IPS DF 6.9 (cell line): ENCODE data around the gene CERKL.

Experiments
- DNase-seq: peaks from one replicate; pipeline ENCODE4 v3.0.0-alpha.2; 2013; ENCODE audit warnings: low read depth, low spot score
- H3K27ac ChIP-seq: one replicate; pipeline ENCODE4 v1.5.1; 2013; ENCODE audit warnings: low read length, control low read depth
- H3K27me3 ChIP-seq: 2 replicates; pipeline ENCODE4 v1.6.1; 2013; ENCODE audit warnings: mild to moderate bottlenecking, low read length; ENCODE audit not compliant: control insufficient read depth, insufficient read depth
- H3K36me3 ChIP-seq: 2 replicates; pipeline ENCODE4 v1.6.1; 2013; ENCODE audit warnings: low read length; ENCODE audit not compliant: control insufficient read depth, insufficient read depth
- H3K4me1 ChIP-seq: 2 replicates; pipeline ENCODE4 v1.6.1; 2013; ENCODE audit warnings: low read length; ENCODE audit not compliant: control insufficient read depth, insufficient read depth
- H3K4me3 ChIP-seq: 2 replicates; pipeline ENCODE4 v1.5.1; 2013; ENCODE audit warnings: mild to moderate bottlenecking, low read length
- H3K9me3 ChIP-seq: 2 replicates; pipeline ENCODE4 v1.6.1; 2013; ENCODE audit warnings: low read length, inconsistent platforms; ENCODE audit not compliant: control insufficient read depth, insufficient read depth
- WGBS: extraction: QIAGEN DNeasy Blood & Tissue Kit; methylation state at CpG from one replicate; pipeline ENCODE4 v1.1.7; 2013; ENCODE audit warnings: mixed read lengths, missing lambda C conversion rate; ENCODE audit not compliant: insufficient read length, insufficient coverage; 5-methylcytosine and 5-hydroxymethylcytosine counted together

The CERKL gene

DNA sequence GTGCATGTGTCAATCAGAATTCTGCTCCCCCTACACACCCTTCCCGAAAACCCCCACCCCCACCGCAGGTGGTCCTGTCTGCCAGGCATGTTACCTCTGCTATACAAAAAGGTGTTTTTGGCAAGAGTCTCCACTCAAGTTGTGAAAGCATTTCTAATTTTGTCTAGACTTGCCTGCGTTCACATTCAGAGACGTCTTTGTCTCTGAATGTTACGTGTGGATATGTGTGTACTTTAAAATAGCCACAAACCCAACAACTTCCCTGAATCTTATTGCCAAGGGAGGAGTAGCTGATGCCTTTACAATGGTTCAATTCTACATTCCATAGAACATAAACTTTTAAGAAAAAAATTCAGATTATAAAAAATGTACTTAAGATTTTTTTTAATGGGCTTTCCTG, 133.1 kb downstream of the CERKL start:
- Histone ChIP-seq H3K36me3 (no peaks in the 10 kb centered on the region), H3K4me1 (no peaks in the 10 kb centered on the region), H3K9me3 (no peaks in the 10 kb centered on the region), H3K27ac (no peak overlapping the region), H3K27me3 (no peaks in the 10 kb centered on the region), H3K4me3 (no peak overlapping the region)
- no peak for DNase-seq
- no CpG with 5 or more reads among the region's 5 CpGs for WGBS

DNA sequence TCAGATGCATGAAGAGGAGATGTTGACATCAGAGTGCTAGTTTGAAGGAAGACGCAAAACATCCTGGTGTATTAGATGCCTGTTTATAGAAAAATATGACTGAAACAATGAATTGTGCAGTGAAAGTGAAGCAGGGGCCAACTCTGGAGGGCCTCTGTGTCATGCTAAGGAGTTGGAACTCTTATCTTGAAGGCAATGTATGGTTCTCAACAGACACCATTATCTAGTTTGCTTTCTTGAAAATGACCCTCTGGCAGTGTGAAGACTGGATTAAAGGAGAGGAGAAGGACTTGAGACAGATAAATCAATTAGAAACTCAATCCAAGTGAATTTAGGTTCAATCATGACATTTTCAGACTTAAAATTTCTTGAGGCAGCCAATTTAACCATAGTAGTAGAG, 136.7 kb downstream of the CERKL start:
- Histone ChIP-seq H3K27me3 (no peaks in the 10 kb centered on the region), H3K9me3 (no peaks in the 10 kb centered on the region), H3K27ac (no peak overlapping the region), H3K36me3 (no peaks in the 10 kb centered on the region), H3K4me1 (no peaks in the 10 kb centered on the region), H3K4me3 (no peak overlapping the region)
- no CpG with 5 or more reads among the region's 1 CpG for WGBS
- no peak for DNase-seq

DNA sequence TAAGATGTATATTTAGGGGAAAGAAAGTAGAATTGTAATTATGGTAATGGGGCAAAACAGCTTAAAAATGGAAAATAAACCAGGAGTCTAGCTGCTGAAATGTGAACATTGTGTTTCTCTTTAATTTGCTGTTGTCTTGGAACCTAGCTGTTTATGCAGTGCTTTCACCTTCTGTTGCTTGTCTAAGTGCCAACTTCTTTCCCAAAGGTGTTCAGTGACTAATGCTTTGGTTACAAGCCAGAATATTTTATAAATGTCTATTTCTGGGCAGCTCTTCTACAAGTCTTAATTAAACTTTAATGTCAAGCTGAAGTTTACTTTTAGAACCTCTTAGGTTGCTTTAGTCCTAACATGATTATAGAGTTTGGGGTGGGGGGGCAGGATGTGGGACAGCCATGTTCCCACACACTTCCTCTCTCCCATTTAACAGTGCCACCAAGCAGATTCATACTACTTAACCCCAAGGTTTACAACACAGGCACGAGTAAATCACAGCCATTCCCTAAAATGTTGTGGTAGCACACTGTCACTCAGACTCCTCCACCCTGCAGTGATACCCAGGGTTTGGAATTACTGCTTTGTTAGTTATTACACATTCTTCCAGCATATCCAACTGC, 139.1 kb downstream of the CERKL start:
- Histone ChIP-seq H3K4me3 (no peak overlapping the region), H3K27ac (no peak overlapping the region), H3K36me3 (no peaks in the 10 kb centered on the region), H3K27me3 (no peaks in the 10 kb centered on the region), H3K9me3 (no peaks in the 10 kb centered on the region), H3K4me1 (no peaks in the 10 kb centered on the region)
- no CpG with 5 or more reads among the region's 1 CpG for WGBS
- DNase-seq, result no peak

DNA sequence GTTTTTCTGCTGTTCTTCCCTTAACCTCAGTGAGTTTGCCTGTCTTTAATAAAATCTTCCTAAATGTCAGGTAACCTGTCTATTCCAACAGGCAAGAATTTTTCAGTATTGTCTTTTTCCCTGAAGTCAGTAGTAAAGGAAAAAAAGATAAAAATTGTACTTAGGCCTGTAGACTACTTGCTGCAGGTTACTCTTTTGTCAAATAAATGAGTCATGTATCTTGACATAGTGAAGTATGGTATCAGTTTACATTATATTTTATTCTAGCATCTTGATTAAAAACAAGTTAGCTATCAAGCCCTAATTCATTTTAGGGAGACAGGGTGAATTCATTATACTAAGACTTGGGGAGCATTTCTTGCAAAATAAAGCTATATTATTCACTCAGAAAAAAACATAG, 139.9 kb downstream of the CERKL start:
- DNase-seq, result no peak
- Histone ChIP-seq H3K4me3 (no peak overlapping the region), H3K9me3 (no peaks in the 10 kb centered on the region), H3K36me3 (no peaks in the 10 kb centered on the region), H3K27ac (no peak overlapping the region), H3K4me1 (no peaks in the 10 kb centered on the region), H3K27me3 (no peaks in the 10 kb centered on the region)

DNA sequence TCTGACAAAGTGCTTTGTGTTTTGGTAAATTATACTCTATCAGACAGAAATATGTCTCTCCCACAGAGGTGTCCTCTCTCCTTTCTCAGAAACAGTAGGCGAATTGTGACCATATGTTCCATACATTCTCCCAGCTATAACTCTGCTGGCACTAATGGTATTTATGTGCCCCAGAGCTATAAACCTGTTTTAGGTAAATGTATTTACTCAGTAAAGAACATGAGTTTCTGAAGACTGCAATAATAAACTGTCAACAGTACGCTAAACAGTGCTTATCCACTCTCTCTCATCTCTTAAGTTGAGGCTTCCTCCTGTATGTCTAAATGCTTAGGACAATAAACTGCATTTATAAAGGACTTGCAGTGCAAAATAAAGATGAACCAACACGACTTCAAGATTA, 141.2 kb downstream of the CERKL start:
- DNase-seq, result no peak
- Histone ChIP-seq H3K9me3 (no peaks in the 10 kb centered on the region), H3K27ac (no peak overlapping the region), H3K36me3 (no peaks in the 10 kb centered on the region), H3K4me1 (no peaks in the 10 kb centered on the region), H3K27me3 (no peaks in the 10 kb centered on the region), H3K4me3 (no peak overlapping the region)
- no CpG with 5 or more reads among the region's 3 CpGs for WGBS

DNA sequence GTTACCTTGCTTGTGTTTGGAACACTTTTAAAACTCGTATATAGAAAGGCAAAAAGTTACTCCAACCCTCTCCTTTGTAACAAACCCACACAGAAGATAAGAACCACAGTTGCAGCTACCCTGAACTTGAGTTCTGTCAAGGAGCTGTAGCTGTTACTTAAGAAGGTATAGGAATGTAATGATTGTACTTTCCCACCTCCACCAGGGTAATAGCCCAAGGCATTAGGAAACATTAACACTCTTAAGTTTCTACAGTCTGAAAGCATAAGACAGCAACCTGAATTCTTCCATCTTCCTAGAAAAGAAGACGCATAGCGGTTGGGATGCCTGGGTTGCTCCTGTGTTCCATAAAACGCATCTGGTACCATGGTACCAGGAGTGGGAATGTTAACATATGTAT, 156.7 kb downstream of the CERKL start:
- Histone ChIP-seq H3K27ac (no peak overlapping the region), H3K4me1 (no peaks in the 10 kb centered on the region), H3K4me3 (no peak overlapping the region), H3K27me3 (no peaks in the 10 kb centered on the region), H3K9me3 (no peaks in the 10 kb centered on the region), H3K36me3 (no peaks in the 10 kb centered on the region)
- no peak for DNase-seq
- no CpG with 5 or more reads among the region's 4 CpGs for WGBS

DNA sequence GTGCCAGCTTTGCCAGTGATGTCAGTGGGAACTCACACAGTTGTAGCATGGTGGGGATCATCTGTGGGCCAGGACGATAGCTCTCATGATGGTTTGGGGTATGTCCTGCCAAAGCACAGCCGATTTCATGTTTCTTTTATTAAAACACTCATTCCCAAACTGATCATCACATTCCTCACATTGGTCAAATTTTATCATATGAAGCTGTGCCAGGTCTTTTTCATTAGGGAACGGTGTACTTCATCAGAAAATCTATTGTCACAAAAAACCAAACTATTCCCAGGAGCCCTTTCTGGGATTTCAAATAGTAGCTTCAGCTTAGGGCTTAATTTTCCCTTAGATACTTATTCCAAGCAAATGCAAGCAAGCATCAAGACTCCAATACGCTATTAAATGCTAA, 157.7 kb downstream of the CERKL start:
- H3K36me3 ChIP-seq, result no peaks in the 10 kb centered on the region
- H3K9me3 ChIP-seq, result no peaks in the 10 kb centered on the region
- H3K27ac ChIP-seq, result no peak overlapping the region
- H3K27me3 ChIP-seq, result no peaks in the 10 kb centered on the region
- H3K4me1 ChIP-seq, result no peaks in the 10 kb centered on the region
- no CpG with 5 or more reads among the region's 4 CpGs for WGBS
- no peak overlapping the region for H3K4me3 ChIP-seq
- no peak for DNase-seq
